SHP77 treated with DMSO at 0.1 percent for 48 hours (cell line): ENCODE data around the gene CLMP.

Experiments used
- DNase-seq: peaks from one replicate; lab custom pipeline; 2025; lab: John Stamatoyannopoulos, UW

CLMP gene

GRCh38 chr11:123055191-123055901, 139.7 kb downstream of the CLMP start:
- DNase-seq = no peak

GRCh38 chr11:123054301-123055065, 140.6 kb downstream of the CLMP start:
- peak; percentile 48 for DNase-seq

GRCh38 chr11:123052901-123053721, 141.9 kb downstream of the CLMP start:
- no peak for DNase-seq

- no peak for DNase-seq
These were observed 143.4 kb downstream of the CLMP start for GRCh38 chr11:123051634-123052033.

- no peak for DNase-seq
These were observed 143.9 kb downstream of the CLMP start for GRCh38 chr11:123051146-123051545.

GRCh38 chr11:123047947-123048293, 147.1 kb downstream of the CLMP start:
- DNase-seq = no peak

- DNase-seq = no peak
These were observed 147.6 kb downstream of the CLMP start for GRCh38 chr11:123047266-123047946.

- no peak for DNase-seq
These were observed 148.4 kb downstream of the CLMP start for GRCh38 chr11:123046473-123047259.

- DNase-seq = no peak
These were observed 149.9 kb downstream of the CLMP start for GRCh38 chr11:123045101-123045500.

- no peak for DNase-seq
These were observed 153.9 kb downstream of the CLMP start for GRCh38 chr11:123041185-123041584.

- no peak for DNase-seq
These were observed 155.0 kb downstream of the CLMP start for GRCh38 chr11:123040111-123040432.

GRCh38 chr11:123035831-123036230, 159.2 kb downstream of the CLMP start:
- no peak for DNase-seq

GRCh38 chr11:123034597-123034996, 160.5 kb downstream of the CLMP start:
- DNase-seq = no peak

GRCh38 chr11:123033895-123034294, 161.2 kb downstream of the CLMP start:
- DNase-seq = no peak

- DNase-seq = no peak
These were observed 164.5 kb downstream of the CLMP start for GRCh38 chr11:123030517-123030916.

GRCh38 chr11:123020968-123021367, 174.1 kb downstream of the CLMP start:
- no peak for DNase-seq
